HG02798 (cell line): ENCODE measurements around the gene KRT3.

ENCODE experiments used
- ATAC-seq: cut with Tn5 transposase; IDR thresholded peaks from one replicate; pipeline ENCODE4 v1.9.1; 2021; ENCODE audit warnings: mild to moderate bottlenecking; ENCODE audit not compliant: unreplicated experiment, poor library complexity

Gene KRT3

GRCh38 chr12:52828156-52828555 lies 32.2 kb upstream of the KRT3 start:
- ATAC-seq, result no peak

GRCh38 chr12:52827499-52828090 lies 31.7 kb upstream of the KRT3 start:
- no peak for ATAC-seq

- ATAC-seq, result no peak
Measured at GRCh38 chr12:52826611-52827498, 30.9 kb upstream of the KRT3 start.

GRCh38 chr12:52825961-52826360 lies 30.0 kb upstream of the KRT3 start:
- ATAC-seq, result no peak

- no peak for ATAC-seq
Measured at GRCh38 chr12:52824741-52825410, 29.0 kb upstream of the KRT3 start.

GRCh38 chr12:52823761-52824450 lies 28.0 kb upstream of the KRT3 start:
- ATAC-seq, result no peak

GRCh38 chr12:52822771-52823510 lies 27.0 kb upstream of the KRT3 start:
- ATAC-seq, result no peak

- ATAC-seq, result no peak
Measured at GRCh38 chr12:52821826-52822660, 26.1 kb upstream of the KRT3 start.

GRCh38 chr12:52821071-52821730 lies 25.3 kb upstream of the KRT3 start:
- no peak for ATAC-seq

- ATAC-seq, result no peak
Measured at GRCh38 chr12:52820521-52820920, 24.6 kb upstream of the KRT3 start.

GRCh38 chr12:52819731-52820510 lies 24.0 kb upstream of the KRT3 start:
- no peak for ATAC-seq

GRCh38 chr12:52818887-52819420 lies 23.0 kb upstream of the KRT3 start:
- ATAC-seq, result no peak

GRCh38 chr12:52818388-52818787 lies 22.5 kb upstream of the KRT3 start:
- no peak for ATAC-seq

- ATAC-seq, result no peak
Measured at GRCh38 chr12:52817699-52818238, 21.9 kb upstream of the KRT3 start.

GRCh38 chr12:52817003-52817698 lies 21.2 kb upstream of the KRT3 start:
- ATAC-seq, result no peak

GRCh38 chr12:52815676-52816588 lies 20.0 kb upstream of the KRT3 start:
- ATAC-seq, result no peak
